Measurements from ENCODE around the gene PLA2G5.
A peak's percentile ranks its signal among the peaks of the same experiment; 100 is the strongest.

Gene PLA2G5

GRCh38 chr1:20061866-20062265 is 8.1 kb upstream of the PLA2G5 start:
- no peak overlapping the region for H3K4me3 ChIP-seq
- H3K27ac ChIP-seq = no peak overlapping the region

DNA sequence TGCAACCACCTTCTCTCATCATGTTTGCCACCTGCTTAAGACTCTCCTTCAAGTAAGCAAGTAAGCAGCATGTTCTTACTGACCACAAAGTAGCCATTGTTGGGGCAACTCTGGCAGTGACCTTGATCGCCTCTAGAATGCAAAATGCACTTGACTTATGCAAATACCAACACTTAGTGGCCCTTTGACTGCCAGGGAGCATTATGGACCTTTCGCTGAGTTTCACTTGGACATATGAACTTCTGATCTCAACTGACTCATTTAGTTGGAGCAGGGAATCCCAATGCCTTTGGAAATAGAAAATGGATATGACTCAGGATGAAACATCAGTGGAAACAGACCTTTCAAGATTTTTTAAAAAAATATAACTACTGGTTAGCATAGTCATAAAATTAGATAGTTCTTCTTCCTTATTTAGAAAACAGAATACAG is 6.1 kb upstream of the PLA2G5 start:
- Histone ChIP-seq H3K4me3 (no peak overlapping the region), H3K27ac (no peak overlapping the region)

DNA sequence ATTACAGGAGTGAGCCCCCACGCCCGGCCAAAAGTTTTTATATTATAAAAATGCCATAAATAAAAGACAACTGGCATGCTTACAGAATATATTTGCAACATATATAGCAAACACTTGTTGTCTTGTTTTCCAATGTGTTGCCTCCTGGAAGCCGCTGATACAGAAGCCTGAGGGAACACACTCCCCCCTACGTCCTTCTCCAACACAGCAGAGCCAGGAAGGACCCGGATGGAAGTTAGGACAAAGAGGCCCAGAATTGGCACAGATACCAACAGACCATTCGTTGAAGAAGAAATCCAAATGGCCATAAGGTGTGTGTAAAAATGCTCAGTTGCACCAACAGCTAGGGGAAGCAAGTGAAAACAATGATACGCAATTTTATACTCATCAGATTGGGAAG is 1.3 kb upstream of the PLA2G5 start:
- Histone ChIP-seq H3K27ac (no peak overlapping the region), H3K4me3 (no peak overlapping the region)

DNA sequence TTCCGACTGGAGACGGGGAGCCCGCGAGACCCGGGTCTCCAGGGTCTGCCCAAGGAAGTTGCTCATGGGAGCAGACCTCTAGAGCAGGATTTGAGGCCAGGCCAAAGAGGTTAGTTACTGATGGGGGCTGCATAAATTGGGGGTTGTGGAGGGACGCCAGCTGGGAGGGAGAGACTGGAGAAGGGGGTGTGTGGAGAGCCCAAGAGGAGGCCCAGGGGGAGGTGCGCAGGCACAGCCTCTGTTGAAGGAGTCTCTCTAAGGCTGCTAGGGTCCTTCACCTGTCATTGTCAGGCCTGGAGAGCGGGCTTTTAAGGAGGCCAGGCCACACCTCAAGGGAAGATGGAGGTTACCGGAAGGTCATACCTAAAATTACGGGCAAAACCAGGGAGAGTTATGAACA is 363 bp downstream of the PLA2G5 start:
- Histone ChIP-seq H3K27ac (peak overlapping the region in 1 of 21 experiments; percentile 31), H3K4me3 (no peak overlapping the region)

- Histone ChIP-seq H3K27ac (no peak overlapping the region), H3K4me3 (no peak overlapping the region)
Observed at GRCh38 chr1:20071416-20071815, 1.4 kb downstream of the PLA2G5 start.

GRCh38 chr1:20072771-20073170 is 2.8 kb downstream of the PLA2G5 start:
- no peak overlapping the region for H3K4me3 ChIP-seq
- no peak overlapping the region for H3K27ac ChIP-seq

GRCh38 chr1:20073256-20073655 is 3.3 kb downstream of the PLA2G5 start:
- no peak overlapping the region for H3K27ac ChIP-seq
- no peak overlapping the region for H3K4me3 ChIP-seq

DNA sequence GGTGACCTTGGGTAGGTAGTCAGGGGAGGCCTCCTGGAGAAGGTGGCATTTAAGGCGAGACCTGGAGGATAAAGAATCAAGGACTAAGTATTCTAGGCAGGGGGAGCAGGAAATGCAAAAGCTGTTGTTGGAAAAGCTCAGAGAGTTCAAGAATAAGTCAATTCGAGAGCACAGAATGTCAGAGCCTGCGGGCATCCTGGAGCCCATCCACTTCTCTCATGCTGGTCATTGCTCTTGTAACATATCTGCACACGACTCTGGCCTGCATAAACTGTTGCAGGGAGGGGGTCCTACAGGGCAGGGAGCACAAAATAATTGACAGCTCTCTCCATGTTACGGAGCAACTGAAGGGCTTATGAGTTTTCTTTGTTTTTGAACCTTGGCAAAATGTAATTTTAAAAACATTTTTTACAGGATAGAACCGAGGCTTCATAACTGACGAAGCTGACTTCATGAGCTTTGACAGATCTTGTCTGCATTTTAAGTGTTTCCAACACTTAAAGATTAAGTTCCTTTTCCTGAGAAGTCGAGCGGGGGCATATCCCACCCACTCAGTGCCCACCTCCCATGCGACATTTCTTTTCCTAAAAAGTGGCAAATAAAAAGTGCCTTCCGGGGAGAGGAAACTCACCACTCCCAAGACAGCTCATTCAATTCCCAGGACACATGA is 4.2 kb downstream of the PLA2G5 start:
- peak overlapping the region in 4 of 21 experiments; percentile 11 to 54 (median 24) for H3K27ac ChIP-seq
- H3K4me3 ChIP-seq = no peak overlapping the region

DNA sequence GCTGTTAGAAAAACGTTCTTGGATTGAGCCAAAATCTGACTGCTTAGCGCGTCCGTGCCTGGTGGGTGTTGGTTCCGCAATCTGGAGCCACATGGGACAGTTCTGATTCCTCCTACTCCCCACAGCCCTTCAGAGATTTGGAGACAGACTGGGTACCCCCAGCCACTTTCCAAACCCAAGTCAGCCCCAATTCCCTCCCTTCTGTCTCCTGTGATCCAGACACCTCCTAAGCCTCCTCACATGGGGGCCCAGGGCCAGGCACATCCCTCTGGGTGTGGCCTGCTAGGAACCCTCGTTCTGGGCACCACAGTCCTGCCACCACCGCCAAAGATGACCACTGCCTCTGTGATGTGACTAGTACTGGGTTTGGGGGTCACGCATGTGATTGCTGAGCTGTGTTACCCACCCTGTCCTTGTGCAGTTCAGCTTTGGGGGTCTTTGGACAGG is 4.8 kb downstream of the PLA2G5 start:
- H3K4me3 ChIP-seq = no peak overlapping the region
- H3K27ac ChIP-seq = peak overlapping the region in 7 of 21 experiments; percentile 7 to 57 (median 34)

DNA sequence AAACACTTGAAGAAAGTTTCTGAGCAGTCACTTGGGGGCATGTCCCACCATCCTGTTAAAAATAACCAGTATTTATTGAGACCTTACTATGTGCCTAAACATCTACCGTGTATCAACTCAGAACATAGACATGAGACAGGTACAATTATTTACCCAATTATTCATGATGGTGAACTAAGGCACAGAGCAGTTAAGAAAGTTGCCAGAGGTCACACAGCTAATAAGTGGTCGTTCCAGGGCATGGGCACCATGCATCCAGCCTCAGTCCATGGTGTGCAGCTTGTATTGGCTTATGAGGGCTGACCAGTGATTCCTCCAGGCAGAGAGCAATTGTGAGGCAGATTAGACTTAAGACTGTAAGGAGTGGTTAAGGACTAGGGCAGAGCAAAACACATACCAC is 5.4 kb downstream of the PLA2G5 start:
- no peak overlapping the region for H3K4me3 ChIP-seq
- H3K27ac ChIP-seq = peak overlapping the region in 3 of 21 experiments; percentile 28 to 54 (median 39)

DNA sequence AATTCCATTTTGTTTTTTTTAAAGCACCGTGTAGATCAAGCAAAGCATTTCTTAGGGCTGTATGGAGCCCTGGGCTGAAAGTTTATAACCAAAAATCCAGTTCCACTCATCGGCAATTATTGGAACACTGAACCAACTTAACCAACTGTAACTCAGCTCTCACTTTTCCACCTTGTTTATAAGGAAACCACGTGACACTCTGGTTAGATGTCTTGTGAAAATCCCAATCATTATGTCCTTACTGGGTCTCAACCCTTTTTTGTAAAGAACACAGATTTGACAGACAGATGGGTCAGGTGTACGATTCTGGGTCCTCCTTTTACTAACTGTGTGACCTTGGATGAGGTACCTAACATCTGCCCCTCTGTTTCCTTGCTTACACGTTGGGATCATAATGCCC is 6.2 kb downstream of the PLA2G5 start:
- no peak overlapping the region for H3K27ac ChIP-seq
- no peak overlapping the region for H3K4me3 ChIP-seq

- no peak overlapping the region for H3K4me3 ChIP-seq
- no peak overlapping the region for H3K27ac ChIP-seq
Observed at GRCh38 chr1:20076710-20077461, 6.9 kb downstream of the PLA2G5 start.

GRCh38 chr1:20078171-20078651 is 8.2 kb downstream of the PLA2G5 start:
- H3K27ac ChIP-seq = no peak overlapping the region

GRCh38 chr1:20078711-20079110 is 8.7 kb downstream of the PLA2G5 start:
- Histone ChIP-seq H3K4me3 (no peak overlapping the region), H3K27ac (no peak overlapping the region)

More at GRCh38 chr1:20078171-20078651, 8.2 kb downstream of the PLA2G5 start:
- H3K4me3 ChIP-seq = no peak overlapping the region

- Histone ChIP-seq H3K27ac (no peak overlapping the region), H3K4me3 (no peak overlapping the region)
Observed at GRCh38 chr1:20079661-20080305, 9.8 kb downstream of the PLA2G5 start.

- Histone ChIP-seq H3K4me3 (no peak overlapping the region), H3K27ac (no peak overlapping the region)
Observed at GRCh38 chr1:20080441-20081352, 10.7 kb downstream of the PLA2G5 start.

- H3K4me3 ChIP-seq = no peak overlapping the region
- H3K27ac ChIP-seq = no peak overlapping the region
Observed at GRCh38 chr1:20081353-20081810, 11.4 kb downstream of the PLA2G5 start.

DNA sequence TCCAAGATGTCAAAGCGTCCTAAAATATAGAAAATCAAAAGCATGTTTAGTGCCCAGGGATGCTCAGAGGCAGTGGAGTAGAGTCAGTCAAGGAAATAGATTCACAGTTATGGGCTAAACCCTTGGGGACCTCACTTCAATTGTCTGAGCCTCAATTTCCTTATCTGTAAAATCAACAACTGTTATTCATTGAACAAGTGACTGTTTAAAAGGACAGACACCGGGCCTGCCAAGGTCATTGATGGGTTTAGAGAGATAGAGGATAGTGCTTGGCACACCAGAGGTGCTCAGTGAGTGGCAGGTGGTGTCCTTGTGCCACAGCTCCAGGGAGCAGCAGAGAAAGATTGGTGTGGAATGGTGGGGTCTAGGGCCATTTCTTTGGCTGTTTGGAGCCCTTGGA is 12.8 kb downstream of the PLA2G5 start:
- H3K27ac ChIP-seq = no peak overlapping the region

GRCh38 chr1:20083178-20083944 is 13.4 kb downstream of the PLA2G5 start:
- no peak overlapping the region for H3K27ac ChIP-seq

More for the DNA sequence above, 12.8 kb downstream of the PLA2G5 start:
- H3K4me3 ChIP-seq = no peak overlapping the region

More at GRCh38 chr1:20083178-20083944, 13.4 kb downstream of the PLA2G5 start:
- no peak overlapping the region for H3K4me3 ChIP-seq

All from skin epidermis (tissue), 12 donors.